Spleen (tissue), 11 donors: ENCODE data around the gene PLA2G3. TPM values are rescaled to one million over a fixed set of nuclear protein-coding genes. Genes with fewer than 3 reads are reported as not detected.
A peak's percentile ranks its signal among the peaks of the same experiment; 100 is the strongest.

Experiments
- DNase-seq: peaks from one replicate; pipeline ENCODE4 v3.0.0-alpha.2; 2020
- H3K27ac ChIP-seq, 8 donors: fragments of 200-600 bp; sonication (generic) in 7 of 8; 1 replicate in 4 of 8; 2 replicates in 4 of 8; pipeline versions ENCODE4 v1.5.0 to v1.8.0; 2016 to 2021; ENCODE audit warnings: inconsistent platforms in 4 of 8, mild to moderate bottlenecking in 4 of 8, moderate library complexity in 1 of 8
- H3K27me3 ChIP-seq, 7 donors: fragments of 200-600 bp; sonication (generic) in 6 of 7; replicated peaks in 1 of 7; 1 replicate in 4 of 7; 2 replicates in 3 of 7; pipeline versions ENCODE4 v1.5.0 to v1.8.0; 2016 to 2021; ENCODE audit warnings: inconsistent platforms in 3 of 7, mild to moderate bottlenecking in 1 of 7
- H3K36me3 ChIP-seq, 6 donors: fragments of 200-600 bp; sonication (generic) in 5 of 6; 1 replicate in 4 of 6; 2 replicates in 2 of 6; pipeline versions ENCODE4 v1.5.0 to v1.8.0; 2016 to 2021; ENCODE audit warnings: inconsistent platforms in 2 of 6
- H3K4me1 ChIP-seq, 6 donors: fragments of 200-600 bp; sonication (generic) in 5 of 6; 1 replicate in 3 of 6; 2 replicates in 3 of 6; pipeline versions ENCODE4 v1.5.0 to v1.8.0; 2016 to 2021; ENCODE audit warnings: inconsistent platforms in 3 of 6
- H3K4me3 ChIP-seq, 8 donors: fragments of 200-600 bp; sonication (generic) in 7 of 8; 1 replicate in 4 of 8; 2 replicates in 4 of 8; pipeline versions ENCODE4 v1.5.0 to v1.8.0; 2016 to 2021; ENCODE audit warnings: inconsistent platforms in 4 of 8, mild to moderate bottlenecking in 4 of 8, moderate library complexity in 2 of 8
- H3K9me3 ChIP-seq, 8 donors: fragments of 200-600 bp; sonication (generic) in 7 of 8; 1 replicate in 4 of 8; 2 replicates in 4 of 8; pipeline versions ENCODE4 v1.5.0 to v1.8.0; 2016 to 2021; ENCODE audit warnings: inconsistent platforms in 4 of 8
- POLR2A ChIP-seq, 3 donors: fragments of 450-650 bp; IDR thresholded peaks; one replicate each; pipeline ENCODE4 v1.5.1; 2017; ENCODE audit warnings: antibody characterized with exemption in 3 of 3, mild to moderate bottlenecking in 1 of 3
- POLR2AphosphoS5 ChIP-seq, 3 donors: sonication (generic); formaldehyde crosslinking; IDR thresholded peaks; one replicate each; pipeline ENCODE4 v1.5.1; 2017; ENCODE audit warnings: antibody characterized with exemption in 3 of 3
- WGBS, 5 donors: extraction: QIAGEN DNeasy Blood & Tissue Kit in 3 of 5; methylation state at CpG; one replicate each; pipeline versions ENCODE4 v1.1.5 to v1.1.7; 2013 to 2018; 5-methylcytosine and 5-hydroxymethylcytosine counted together
- intact Hi-C: fragments of 100-400 bp; cut with DNase I; formaldehyde crosslinking; loops from one replicate; pipeline ENCODE4 v1.15.0; 2023; ENCODE audit warnings: low total_unique reads
- polyA plus RNA-seq, 3 donors: library from polyadenylated mRNA; stranded (reverse); fragments of 200-250 nt; gene quantifications; one replicate each; pipeline ENCODE4 v1.2.1, GENCODE V29; 2013
- total RNA-seq, 7 donors: library from RNA; depleted of rRNA in 3 of 7; stranded (reverse); fragments of >200 nt in 3 of 7; fragmentation: NEBNext Ultra II Directional in 4 of 7; extraction: Animal tissue kit (Norgen Biotek cat#: 25700) in 4 of 7; gene quantifications; one replicate each; pipeline versions ENCODE4 v1.1.0 to v1.2.1, GENCODE V29; 2016 to 2021
- TF ChIP-seq, protein P1 (sequence below), 11 experiments: fragments of 200-600 bp in 7 of 11; fragments of 450-650 bp in 4 of 11; sonication (generic) in 4 of 11; IDR thresholded peaks in 8 of 11; conservative IDR thresholded peaks in 3 of 11; 1 replicate in 7 of 11; 2 replicates in 4 of 11; pipeline versions ENCODE4 v1.4.0 to v1.8.0; 2016 to 2021; ENCODE audit warnings: antibody characterized with exemption in 11 of 11, inconsistent platforms in 4 of 11, mild to moderate bottlenecking in 1 of 11
- donor health status: healthy with polysubstance abuse.
- donor health status: DM: no; HTN: no; CAD: no; lungs with moderate emphysema.
- donor health status: DM: no; HTN: no; CAD: no.
- donor health status: Bipolar disorder and iron deficiency.
- donor health status: healthy.
- donor health status: DM: no; HTN: no; CAD: no.
- donor health status: DM: yes; HTN: yes; CAD: no.

The PLA2G3 gene
- total and polyA plus RNA-seq, 10 donors: not detected

DNA sequence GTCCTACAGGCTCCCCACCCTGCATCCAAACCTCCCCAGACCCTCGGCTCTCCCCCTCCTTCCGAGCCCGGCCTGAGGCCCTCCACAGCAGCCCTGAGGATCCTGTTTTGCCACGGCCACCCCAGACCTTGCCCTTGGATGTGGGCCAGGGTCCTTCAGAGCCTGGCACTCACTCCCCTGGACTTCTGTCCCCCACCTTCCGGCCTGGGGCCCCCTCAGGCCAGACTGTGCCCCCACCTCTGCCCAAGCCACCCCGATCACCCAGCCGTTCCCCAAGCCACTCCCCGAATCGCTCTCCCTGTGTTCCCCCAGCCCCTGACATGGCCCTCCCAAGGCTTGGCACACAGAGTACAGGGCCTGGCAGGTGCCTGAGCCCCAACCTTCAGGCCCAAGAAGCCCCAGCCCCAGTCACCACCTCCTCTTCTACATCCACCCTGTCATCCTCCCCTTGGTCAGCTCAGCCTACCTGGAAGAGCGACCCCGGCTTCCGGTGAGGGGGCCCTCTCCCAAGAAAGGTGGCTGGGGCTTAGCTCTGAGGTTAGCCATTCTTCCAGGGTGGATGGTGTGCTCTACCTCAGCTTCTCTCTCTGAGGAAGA is 14.7 kb downstream of the PLA2G3 start:
- H3K4me3 ChIP-seq: no peak overlapping the region
- 78 to 94% (median 83%) methylated on average over 12 of the region's 12 CpGs for WGBS, 5 donors
- intact Hi-C loops: no loop called here
- H3K27ac ChIP-seq: no peak overlapping the region
- H3K36me3 ChIP-seq: no peaks in the 10 kb centered on the region
- TF ChIP-seq, protein P1, sequence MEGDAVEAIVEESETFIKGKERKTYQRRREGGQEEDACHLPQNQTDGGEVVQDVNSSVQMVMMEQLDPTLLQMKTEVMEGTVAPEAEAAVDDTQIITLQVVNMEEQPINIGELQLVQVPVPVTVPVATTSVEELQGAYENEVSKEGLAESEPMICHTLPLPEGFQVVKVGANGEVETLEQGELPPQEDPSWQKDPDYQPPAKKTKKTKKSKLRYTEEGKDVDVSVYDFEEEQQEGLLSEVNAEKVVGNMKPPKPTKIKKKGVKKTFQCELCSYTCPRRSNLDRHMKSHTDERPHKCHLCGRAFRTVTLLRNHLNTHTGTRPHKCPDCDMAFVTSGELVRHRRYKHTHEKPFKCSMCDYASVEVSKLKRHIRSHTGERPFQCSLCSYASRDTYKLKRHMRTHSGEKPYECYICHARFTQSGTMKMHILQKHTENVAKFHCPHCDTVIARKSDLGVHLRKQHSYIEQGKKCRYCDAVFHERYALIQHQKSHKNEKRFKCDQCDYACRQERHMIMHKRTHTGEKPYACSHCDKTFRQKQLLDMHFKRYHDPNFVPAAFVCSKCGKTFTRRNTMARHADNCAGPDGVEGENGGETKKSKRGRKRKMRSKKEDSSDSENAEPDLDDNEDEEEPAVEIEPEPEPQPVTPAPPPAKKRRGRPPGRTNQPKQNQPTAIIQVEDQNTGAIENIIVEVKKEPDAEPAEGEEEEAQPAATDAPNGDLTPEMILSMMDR (IDR thresholded peaks at IDR 0.05 in 8 of 11, conservative IDR thresholded peaks at IDR 0.05 in 3 of 11): no peak
- TF ChIP-seq POLR2AphosphoS5 (IDR thresholded peaks at IDR 0.05) (no peak), POLR2A (IDR thresholded peaks at IDR 0.05) (no peak)
- H3K27me3 ChIP-seq: peaks cover 0 to 20% (median 0%) of the 10 kb centered on the region in 7 donors
- peaks cover 0 to 15% (median 4%) of the 10 kb centered on the region in 6 donors for H3K4me1 ChIP-seq
- peak; percentile 49 for DNase-seq
- H3K9me3 ChIP-seq: no peaks in the 10 kb centered on the region

DNA sequence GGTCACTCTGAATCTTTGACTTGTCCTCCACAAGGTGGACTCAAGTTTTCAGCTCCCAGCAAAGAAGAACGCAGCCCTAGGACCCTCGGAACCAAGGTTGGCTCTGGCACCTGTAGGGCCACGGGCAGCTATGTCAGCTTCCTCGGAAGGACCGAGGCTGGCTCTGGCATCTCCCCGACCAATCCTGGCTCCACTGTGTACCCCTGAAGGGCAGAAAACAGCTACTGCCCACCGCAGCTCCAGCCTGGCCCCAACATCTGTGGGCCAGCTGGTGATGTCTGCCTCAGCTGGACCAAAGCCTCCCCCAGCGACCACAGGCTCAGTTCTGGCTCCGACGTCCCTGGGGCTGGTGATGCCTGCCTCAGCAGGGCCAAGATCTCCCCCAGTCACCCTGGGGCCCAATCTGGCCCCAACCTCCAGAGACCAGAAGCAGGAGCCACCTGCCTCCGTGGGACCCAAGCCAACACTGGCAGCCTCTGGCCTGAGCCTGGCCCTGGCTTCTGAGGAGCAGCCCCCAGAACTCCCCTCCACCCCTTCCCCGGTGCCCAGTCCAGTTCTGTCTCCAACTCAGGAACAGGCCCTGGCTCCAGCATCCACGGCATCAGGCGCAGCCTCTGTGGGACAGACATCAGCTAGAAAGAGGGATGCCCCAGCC is 15.4 kb downstream of the PLA2G3 start:
- H3K4me3 ChIP-seq: no peak overlapping the region
- intact Hi-C loops: no loop called here
- H3K27me3 ChIP-seq: peaks cover 0 to 20% (median 0%) of the 10 kb centered on the region in 7 donors
- H3K4me1 ChIP-seq: peaks cover 0 to 15% (median 4%) of the 10 kb centered on the region in 6 donors
- 81 to 90% (median 86%) methylated on average over 9 to 14 of the region's 14 CpGs for WGBS, 5 donors
- H3K9me3 ChIP-seq: no peaks in the 10 kb centered on the region
- no peak for TF ChIP-seq POLR2AphosphoS5 (IDR thresholded peaks at IDR 0.05)
- TF ChIP-seq, protein P1 (IDR thresholded peaks at IDR 0.05 in 8 of 11, conservative IDR thresholded peaks at IDR 0.05 in 3 of 11): no peak
- TF ChIP-seq POLR2A (IDR thresholded peaks at IDR 0.05): no peak
- DNase-seq: peak; percentile 68
- H3K27ac ChIP-seq: no peak overlapping the region
- H3K36me3 ChIP-seq: no peaks in the 10 kb centered on the region

DNA sequence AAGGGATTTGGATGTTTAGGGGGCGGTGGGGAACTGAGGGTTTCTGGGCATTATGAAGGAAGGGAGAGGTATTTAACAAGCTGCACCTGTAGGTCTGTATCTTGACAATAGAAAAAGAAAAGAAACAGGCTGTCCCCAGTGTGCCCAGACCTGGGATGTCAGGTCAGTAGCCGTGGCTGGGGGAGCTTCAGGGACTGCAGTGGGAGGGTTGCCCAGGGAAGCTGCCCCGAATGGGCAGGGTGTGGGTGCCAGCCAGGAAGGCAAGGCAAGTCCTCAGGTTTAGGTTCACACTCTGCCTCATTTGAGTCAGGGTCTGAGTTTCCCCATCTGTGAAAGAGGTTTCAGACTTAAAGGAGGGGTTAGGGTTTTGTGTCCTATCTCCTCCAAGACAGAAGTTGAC is 16.0 kb downstream of the PLA2G3 start:
- DNase-seq: peak; percentile 43
- no peak overlapping the region for H3K4me3 ChIP-seq
- H3K27me3 ChIP-seq: peaks cover 0 to 20% (median 0%) of the 10 kb centered on the region in 7 donors
- TF ChIP-seq POLR2A (IDR thresholded peaks at IDR 0.05): no peak
- no peak for TF ChIP-seq POLR2AphosphoS5 (IDR thresholded peaks at IDR 0.05)
- TF ChIP-seq, protein P1 (IDR thresholded peaks at IDR 0.05 in 8 of 11, conservative IDR thresholded peaks at IDR 0.05 in 3 of 11): no peak
- peaks cover 0 to 16% (median 4%) of the 10 kb centered on the region in 6 donors for H3K4me1 ChIP-seq
- 78 to 96% (median 83%) methylated on average over 3 of the region's 3 CpGs for WGBS, 5 donors
- H3K27ac ChIP-seq: no peak overlapping the region
- H3K36me3 ChIP-seq: no peaks in the 10 kb centered on the region
- intact Hi-C loops: no loop called here
- no peaks in the 10 kb centered on the region for H3K9me3 ChIP-seq

DNA sequence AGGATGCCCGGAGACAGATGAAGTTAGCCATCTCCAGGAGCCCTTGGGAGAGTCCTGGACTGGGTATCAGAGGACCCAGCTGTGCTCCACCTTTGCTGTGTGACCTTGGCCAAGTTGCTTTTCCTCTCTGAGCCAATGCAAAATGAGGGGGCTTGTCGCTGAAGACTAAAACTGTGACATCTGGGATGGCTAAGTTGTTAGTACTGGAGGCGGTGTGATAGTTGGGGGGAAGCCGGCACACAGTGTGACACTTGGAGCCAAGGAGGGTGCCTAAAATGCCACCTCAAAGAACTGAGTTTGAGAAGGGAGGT is 17.1 kb downstream of the PLA2G3 start:
- peaks cover 0 to 20% (median 4%) of the 10 kb centered on the region in 6 donors for H3K4me1 ChIP-seq
- H3K9me3 ChIP-seq: no peaks in the 10 kb centered on the region
- H3K4me3 ChIP-seq: peak overlapping the region in 1 of 8 donors; percentile 22
- TF ChIP-seq POLR2A (IDR thresholded peaks at IDR 0.05): no peak
- TF ChIP-seq, protein P1 (IDR thresholded peaks at IDR 0.05 in 8 of 11, conservative IDR thresholded peaks at IDR 0.05 in 3 of 11): no peak
- no peaks in the 10 kb centered on the region for H3K36me3 ChIP-seq
- WGBS, 5 donors: 81 to 88% (median 83%) methylated on average over 4 of the region's 4 CpGs
- DNase-seq: no peak
- intact Hi-C loops: no loop called here
- peaks cover 0 to 17% (median 0%) of the 10 kb centered on the region in 7 donors for H3K27me3 ChIP-seq
- H3K27ac ChIP-seq: no peak overlapping the region
